Fibroblast of lung (primary cell): Measurements from ENCODE around the gene BCL7B. TPM values are rescaled to one million over a fixed set of nuclear protein-coding genes. Genes with fewer than 3 reads are reported as not detected.

Source experiments
- DNase-seq, 2 donors: peaks; one replicate each; pipeline versions ENCODE4 v3.0.0 to v3.0.0-alpha.2; 2010; ENCODE audit warnings: low read depth in 2 of 2
- H2AFZ ChIP-seq: 2 replicates; pipeline ENCODE4 v1.5.1; 2012; ENCODE audit warnings: low read length, control low read depth, inconsistent platforms
- H3K27ac ChIP-seq: 2 replicates; pipeline ENCODE4 v1.5.1; 2011; ENCODE audit warnings: low read length, control low read depth; ENCODE audit not compliant: insufficient read depth
- H3K27me3 ChIP-seq: 2 replicates; pipeline ENCODE4 v1.5.1; 2011; ENCODE audit warnings: mild to moderate bottlenecking, low read length; ENCODE audit not compliant: control insufficient read depth, insufficient read depth
- H3K36me3 ChIP-seq: 2 replicates; pipeline ENCODE4 v1.5.1; 2011; ENCODE audit warnings: low read length; ENCODE audit not compliant: control insufficient read depth, insufficient read depth
- H3K4me1 ChIP-seq: 2 replicates; pipeline ENCODE4 v1.5.1; 2011; ENCODE audit warnings: low read length; ENCODE audit not compliant: control insufficient read depth, insufficient read depth; ENCODE audit errors: extremely low read depth
- H3K4me2 ChIP-seq: 2 replicates; pipeline ENCODE4 v1.5.1; 2011; ENCODE audit warnings: low read length, control low read depth; ENCODE audit not compliant: insufficient read depth; ENCODE audit errors: extremely low read depth
- H3K4me3 ChIP-seq, 4 experiments: fragments of 200-600 bp in 1 of 4; sonication (generic) in 1 of 4; replicated peaks in 1 of 4; 2 replicates each; pipeline ENCODE4 v1.5.1; 2011 to 2016; ENCODE audit warnings: low read length in 4 of 4, low read depth in 3 of 4, mild to moderate bottlenecking in 3 of 4, control low read depth in 2 of 4, inconsistent platforms in 1 of 4, mixed read lengths in 1 of 4; ENCODE audit not compliant: insufficient read depth in 1 of 4; ENCODE audit errors: control extremely low read depth in 1 of 4
- H3K79me2 ChIP-seq: 2 replicates; pipeline ENCODE4 v1.5.1; 2012; ENCODE audit warnings: mild to moderate bottlenecking, low read length, inconsistent platforms; ENCODE audit not compliant: control insufficient read depth, insufficient read depth
- H3K9ac ChIP-seq: 2 replicates; pipeline ENCODE4 v1.5.1; 2011; ENCODE audit warnings: mild to moderate bottlenecking, low read length, control low read depth; ENCODE audit not compliant: insufficient read depth
- H3K9me3 ChIP-seq: 2 replicates; pipeline ENCODE4 v1.5.1; 2012; ENCODE audit warnings: low read depth, low read length; ENCODE audit not compliant: control insufficient read depth, insufficient read depth
- H4K20me1 ChIP-seq: 2 replicates; pipeline ENCODE4 v1.5.1; 2011; ENCODE audit warnings: low read length; ENCODE audit not compliant: control insufficient read depth, insufficient read depth; ENCODE audit errors: extremely low read depth
- CTCF ChIP-seq, 2 donors: IDR thresholded peaks in 1 of 2; conservative IDR thresholded peaks in 1 of 2; 1 replicate in 1 of 2; 2 replicates in 1 of 2; pipeline ENCODE4 v1.5.1; 2011 to 2012; ENCODE audit warnings: low read length in 2 of 2, control low read depth in 1 of 2, inconsistent platforms in 1 of 2, low read depth in 1 of 2, mild to moderate bottlenecking in 1 of 2
- EZH2 ChIP-seq: IDR thresholded peaks from 2 replicates; pipeline ENCODE4 v1.5.1; 2012; ENCODE audit warnings: low read length, control low read depth, mild to moderate bottlenecking; ENCODE audit errors: missing control alignments
- polyA plus RNA-seq, 2 donors: library from polyadenylated mRNA; depleted of rRNA in 1 of 2; stranded (reverse) in 1 of 2; unstranded in 1 of 2; fragments of >200 nt; gene quantifications; 2 replicates each; pipeline ENCODE4 v1.2.1, GENCODE V29; 2011 to 2012; ENCODE audit warnings: missing spikeins in 1 of 2
- total RNA-seq: library from RNA; depleted of rRNA; stranded (reverse); fragments of >200 nt; gene quantifications from 2 replicates; pipeline ENCODE4 v1.2.1, GENCODE V29; 2014

BCL7B gene
- total and polyA plus RNA-seq, 2 donors (not counting 1 experiment from before 2014, with no cell fraction given), result 26.9 to 53.9 TPM

DNA sequence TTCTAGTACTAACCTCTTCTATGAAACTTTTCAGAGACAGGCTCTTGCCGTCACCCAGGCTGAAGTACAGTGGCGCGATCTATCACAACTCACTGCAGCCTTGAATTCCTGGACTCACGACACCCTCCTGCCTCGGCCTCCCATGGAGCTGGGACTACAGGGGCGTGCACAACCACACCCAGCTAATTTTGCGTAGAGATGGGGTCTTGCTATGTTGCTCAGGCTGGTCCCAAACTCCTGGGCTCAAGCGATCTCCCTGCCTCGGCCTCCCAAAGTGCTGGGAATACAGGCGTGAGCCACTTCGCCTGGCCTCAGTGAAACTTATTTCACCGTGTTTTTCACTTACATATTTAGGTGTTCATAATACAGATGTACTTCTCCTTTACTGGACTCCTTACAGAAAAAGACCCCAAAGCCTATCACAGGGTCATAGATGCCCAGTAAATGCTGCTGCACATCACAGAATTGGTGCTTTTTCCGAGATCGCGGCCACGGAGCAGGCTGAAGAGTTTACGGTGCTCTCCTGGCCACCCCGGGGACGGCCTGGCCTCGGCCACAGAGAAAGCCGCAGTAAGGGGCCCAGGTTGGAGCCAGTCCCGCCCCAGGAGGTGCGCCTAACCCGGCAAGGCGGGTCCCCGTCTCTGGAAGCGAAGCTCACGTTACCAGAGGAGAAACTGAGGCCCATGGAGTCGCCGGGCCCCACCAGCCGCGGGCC, 20.3 kb upstream of the BCL7B start:
- Histone ChIP-seq H3K27me3 (no peaks in the 10 kb centered on the region), H3K27ac (peak overlapping the region; percentile 92), H3K79me2 (peaks cover 30% of the 10 kb centered on the region), H3K4me3 (peak overlapping the region; percentile 80 to 99 (median 94)), H3K9me3 (no peaks in the 10 kb centered on the region), H4K20me1 (no peaks in the 10 kb centered on the region), H3K4me2 (peak overlapping the region; percentile 92), H2AFZ (peak overlapping the region; percentile 41), H3K36me3 (peaks cover 17% of the 10 kb centered on the region), H3K9ac (peak overlapping the region; percentile 94), H3K4me1 (peaks cover 10% of the 10 kb centered on the region)
- no peak for DNase-seq
- TF ChIP-seq CTCF (conservative IDR thresholded peaks at IDR 0.05 in 1 of 2, IDR thresholded peaks at IDR 0.05 in 1 of 2; ENCODE audit: low read depth in 1 of 2, low read length in 2 of 2), result no peak
- no peak for TF ChIP-seq EZH2

- DNase-seq, result no peak
- no peak overlapping the region for H3K27ac ChIP-seq
- H3K9me3 ChIP-seq, result no peaks in the 10 kb centered on the region
- H3K4me1 ChIP-seq, result peaks cover 7% of the 10 kb centered on the region
- TF ChIP-seq CTCF (conservative IDR thresholded peaks at IDR 0.05 in 1 of 2, IDR thresholded peaks at IDR 0.05 in 1 of 2; ENCODE audit: low read depth in 1 of 2, low read length in 2 of 2) (no peak), EZH2 (no peak)
- H3K9ac ChIP-seq, result no peak overlapping the region
- no peak overlapping the region for H3K4me3 ChIP-seq
- H3K36me3 ChIP-seq, result peaks cover 30% of the 10 kb centered on the region
- no peaks in the 10 kb centered on the region for H3K27me3 ChIP-seq
- no peak overlapping the region for H2AFZ ChIP-seq
- no peaks in the 10 kb centered on the region for H4K20me1 ChIP-seq
- H3K79me2 ChIP-seq, result peaks cover 30% of the 10 kb centered on the region
- H3K4me2 ChIP-seq, result no peak overlapping the region
These were observed 16.3 kb upstream of the BCL7B start for GRCh38 chr7:73573791-73574190.

GRCh38 chr7:73573276-73573675, 15.8 kb upstream of the BCL7B start:
- Histone ChIP-seq H3K9me3 (no peaks in the 10 kb centered on the region), H3K27ac (no peak overlapping the region), H3K36me3 (peaks cover 30% of the 10 kb centered on the region), H3K27me3 (no peaks in the 10 kb centered on the region), H4K20me1 (no peaks in the 10 kb centered on the region), H3K79me2 (peaks cover 30% of the 10 kb centered on the region), H3K4me3 (no peak overlapping the region), H3K4me1 (peaks cover 7% of the 10 kb centered on the region), H3K4me2 (no peak overlapping the region), H2AFZ (no peak overlapping the region), H3K9ac (no peak overlapping the region)
- no peak for DNase-seq
- TF ChIP-seq CTCF (conservative IDR thresholded peaks at IDR 0.05 in 1 of 2, IDR thresholded peaks at IDR 0.05 in 1 of 2; ENCODE audit: low read depth in 1 of 2, low read length in 2 of 2) (no peak), EZH2 (no peak)
